GM19455 (cell line): Measurements from ENCODE around the gene RGS11.
"Not testable (repeated sequence)": the region's sequence is repeated elsewhere in the genome, so short reads cannot be mapped to it uniquely, and the experiment has no call there.

Experiments
- ATAC-seq: cut with Tn5 transposase; IDR thresholded peaks from one replicate; pipeline ENCODE4 v1.9.1; 2021; ENCODE audit not compliant: unreplicated experiment

Gene RGS11

GRCh38 chr16:264440-264951 is 11.2 kb downstream of the RGS11 start:
- no peak for ATAC-seq

- no peak for ATAC-seq
Measured at GRCh38 chr16:263944-264343, 11.8 kb downstream of the RGS11 start.

GRCh38 chr16:263182-263774 is 12.5 kb downstream of the RGS11 start:
- no peak for ATAC-seq

- no peak for ATAC-seq
Measured at GRCh38 chr16:262121-262745, 13.5 kb downstream of the RGS11 start.

- no peak for ATAC-seq
Measured at GRCh38 chr16:261031-261691, 14.6 kb downstream of the RGS11 start.

GRCh38 chr16:260326-260725 is 15.4 kb downstream of the RGS11 start:
- no peak for ATAC-seq

- no peak for ATAC-seq
Measured at GRCh38 chr16:259814-260253, 15.9 kb downstream of the RGS11 start.

- ATAC-seq: no peak
Measured at GRCh38 chr16:259226-259625, 16.5 kb downstream of the RGS11 start.

GRCh38 chr16:258091-258490 is 17.7 kb downstream of the RGS11 start:
- ATAC-seq: not testable (repeated sequence)

- no peak for ATAC-seq
Measured at GRCh38 chr16:255183-255582, 20.6 kb downstream of the RGS11 start.

- no peak for ATAC-seq
Measured at GRCh38 chr16:254461-254860, 21.3 kb downstream of the RGS11 start.

- no peak for ATAC-seq
Measured at GRCh38 chr16:253833-254232, 21.9 kb downstream of the RGS11 start.

- no peak for ATAC-seq
Measured at GRCh38 chr16:252366-253337, 23.1 kb downstream of the RGS11 start.

- ATAC-seq: no peak
Measured at GRCh38 chr16:249431-249830, 26.3 kb downstream of the RGS11 start.

GRCh38 chr16:247027-247426 is 28.7 kb downstream of the RGS11 start:
- ATAC-seq: no peak

GRCh38 chr16:245105-245504 is 30.6 kb downstream of the RGS11 start:
- no peak for ATAC-seq

- no peak for ATAC-seq
Measured at GRCh38 chr16:243348-243747, 32.4 kb downstream of the RGS11 start.

- no peak for ATAC-seq
Measured at GRCh38 chr16:242281-242680, 33.5 kb downstream of the RGS11 start.

- ATAC-seq: no peak
Measured at GRCh38 chr16:240559-240958, 35.2 kb downstream of the RGS11 start.

GRCh38 chr16:239948-240277 is 35.8 kb downstream of the RGS11 start:
- ATAC-seq: no peak
